CD4-positive, alpha-beta memory T cell (primary cell): ENCODE results near the gene NEURL3. TPM values are rescaled to one million over a fixed set of nuclear protein-coding genes. Genes with fewer than 3 reads are reported as not detected.
A peak's percentile ranks its signal among the peaks of the same experiment; 100 is the strongest.

Source experiments
- CTCF ChIA-PET: fragments of 350-600 bp; sonication (Branson Sonifier 250); formaldehyde crosslinking; loops from one replicate; lab custom pipeline; 2021; ENCODE audit warnings: inconsistent platforms; ENCODE audit not compliant: partially characterized antibody; lab: Charles Lee
- POLR2A ChIA-PET: fragments of 350-600 bp; sonication (Branson Sonifier 250); formaldehyde crosslinking; loops from one replicate; lab custom pipeline; 2021; ENCODE audit not compliant: partially characterized antibody; lab: Charles Lee
- DNase-seq, 5 donors: peaks; one replicate each; pipeline versions ENCODE4 v3.0.0 to v3.0.0-alpha.2; 2020 to 2022; ENCODE audit warnings: mixed read lengths in 1 of 5
- H3K27ac ChIP-seq: one replicate; pipeline ENCODE4 v1.7.0; 2013; ENCODE audit warnings: low read depth, low read length
- H3K27me3 ChIP-seq: 2 replicates; pipeline ENCODE4 v1.7.0; 2013; ENCODE audit warnings: mild to moderate bottlenecking, low read length, moderate library complexity; ENCODE audit not compliant: insufficient read depth
- H3K36me3 ChIP-seq: 2 replicates; pipeline ENCODE4 v1.7.0; 2013; ENCODE audit warnings: mild to moderate bottlenecking, low read length, moderate library complexity; ENCODE audit not compliant: insufficient read depth
- H3K4me1 ChIP-seq: 2 replicates; pipeline ENCODE4 v1.7.0; 2013; ENCODE audit warnings: mild to moderate bottlenecking, low read length, moderate library complexity; ENCODE audit not compliant: insufficient read depth
- H3K4me3 ChIP-seq, 2 donors: one replicate each; pipeline ENCODE4 v1.7.0; 2013; ENCODE audit warnings: low read length in 2 of 2, mild to moderate bottlenecking in 1 of 2
- H3K9me3 ChIP-seq, 2 donors: one replicate each; pipeline ENCODE4 v1.7.0; 2013; ENCODE audit warnings: low read length in 2 of 2, control low read depth in 1 of 2; ENCODE audit not compliant: control insufficient read depth in 1 of 2
- H3K27ac Mint-ChIP-seq, 7 donors: one replicate each; pipeline ENCODE4 v1.8.0; 2020 to 2021; ENCODE audit warnings: mixed read lengths in 7 of 7, mild to moderate bottlenecking in 6 of 7, inconsistent platforms in 3 of 7, moderate library complexity in 3 of 7
- H3K27me3 Mint-ChIP-seq, 2 donors: one replicate each; pipeline ENCODE4 v1.8.0; 2020 to 2021; ENCODE audit warnings: mixed read lengths in 2 of 2
- H3K36me3 Mint-ChIP-seq, 2 donors: one replicate each; pipeline ENCODE4 v1.8.0; 2020 to 2021; ENCODE audit warnings: mixed read lengths in 2 of 2, inconsistent platforms in 1 of 2, mild to moderate bottlenecking in 1 of 2
- H3K4me1 Mint-ChIP-seq, 4 donors: one replicate each; pipeline ENCODE4 v1.8.0; 2020 to 2021; ENCODE audit warnings: mixed read lengths in 4 of 4, mild to moderate bottlenecking in 1 of 4
- H3K4me3 Mint-ChIP-seq, 8 donors: one replicate each; pipeline ENCODE4 v1.8.0; 2020 to 2021; ENCODE audit warnings: mixed read lengths in 8 of 8, mild to moderate bottlenecking in 7 of 8, moderate library complexity in 6 of 8, inconsistent platforms in 3 of 8
- H3K9me3 Mint-ChIP-seq, 8 donors: one replicate each; pipeline ENCODE4 v1.8.0; 2020 to 2021; ENCODE audit warnings: mixed read lengths in 8 of 8, mild to moderate bottlenecking in 5 of 8, inconsistent platforms in 3 of 8, moderate library complexity in 1 of 8
- intact Hi-C: fragments of 100-400 bp; cut with micrococcal nuclease; formaldehyde crosslinking; loops from one replicate; pipeline ENCODE4 v1.15.1; 2023
- polyA plus RNA-seq, 2 donors: library from polyadenylated mRNA; unstranded; fragments of 300-500 nt; fragmentation: Illumina TruSeq; gene quantifications; one replicate each; pipeline ENCODE4 v1.2.3, GENCODE V29; 2021
- total RNA-seq, 2 experiments: library from RNA; stranded (reverse); gene quantifications; one replicate each; pipeline ENCODE4 v1.2.3, GENCODE V29; 2021

NEURL3 gene
- total and polyA plus RNA-seq, 4 experiments from 2014 or later = 0.22 TPM; not detected in 3

GRCh38 chr2:96489261-96489660, 15.9 kb downstream of the NEURL3 start:
- H3K4me3 ChIP-seq = no peak overlapping the region
- H3K9me3 Mint-ChIP-seq = peaks cover 0 to 6% (median 4%) of the 10 kb centered on the region in 8 donors
- no peak overlapping the region for H3K4me3 Mint-ChIP-seq
- H3K36me3 ChIP-seq = no peaks in the 10 kb centered on the region
- H3K27me3 ChIP-seq = no peaks in the 10 kb centered on the region
- H3K27ac ChIP-seq = no peak overlapping the region
- no peaks in the 10 kb centered on the region for H3K27me3 Mint-ChIP-seq
- peaks cover 18 to 36% (median 24%) of the 10 kb centered on the region in 4 donors for H3K4me1 Mint-ChIP-seq
- intact Hi-C loops = loop anchor here (5.0 kb wide), 1 partner anchor 48 kb away; the partner anchor contains the start of gene ARID5A
- CTCF ChIA-PET = interaction anchor here (1.6 kb wide), 1 partner anchor 222 kb away, joined by 3 read pairs; no protein-coding TSS in a partner anchor
- H3K9me3 ChIP-seq = no peaks in the 10 kb centered on the region
- peak overlapping the region in 1 of 7 donors; percentile 42 for H3K27ac Mint-ChIP-seq
- no peak for DNase-seq
- peaks cover 18% of the 10 kb centered on the region for H3K4me1 ChIP-seq
- peaks cover 0 to 2% of the 10 kb centered on the region in 2 donors for H3K36me3 Mint-ChIP-seq
- POLR2A ChIA-PET = no interaction called here

GRCh38 chr2:96486696-96487095, 18.5 kb downstream of the NEURL3 start:
- Histone ChIP-seq H3K27ac (peak overlapping the region; percentile 63), H3K4me1 (peaks cover 18% of the 10 kb centered on the region), H3K27me3 (no peaks in the 10 kb centered on the region), H3K9me3 (no peaks in the 10 kb centered on the region), H3K36me3 (no peaks in the 10 kb centered on the region), H3K4me3 (peak overlapping the region in 1 of 2 donors; percentile 58)
- POLR2A ChIA-PET = interaction anchor here (0.7 to 2.4 kb wide), 5 partner anchors 51 to 165 kb away, joined by 3 to 15 read pairs (median 4); partner anchors contain the start of gene ARID5A
- peaks cover 0 to 2% (median 0%) of the 10 kb centered on the region in 8 donors for H3K9me3 Mint-ChIP-seq
- CTCF ChIA-PET = interaction anchor here (1.0 to 1.7 kb wide), 2 partner anchors 8 to 79 kb away, joined by 3 to 8 read pairs; no protein-coding TSS in a partner anchor
- peak overlapping the region; percentile 86 to 98 (median 92) for H3K4me3 Mint-ChIP-seq
- no peak for DNase-seq
- no peaks in the 10 kb centered on the region for H3K27me3 Mint-ChIP-seq
- H3K27ac Mint-ChIP-seq = peak overlapping the region; percentile 92 to 98 (median 97)
- peaks cover 18 to 42% (median 24%) of the 10 kb centered on the region in 4 donors for H3K4me1 Mint-ChIP-seq
- H3K36me3 Mint-ChIP-seq = no peaks in the 10 kb centered on the region
- intact Hi-C loops = loop anchor here (5.0 kb wide), 1 partner anchor 51 kb away; the partner anchor contains the start of gene ARID5A

GRCh38 chr2:96485751-96486651, 19.2 kb downstream of the NEURL3 start:
- H3K27ac Mint-ChIP-seq = peak overlapping the region; percentile 92 to 98 (median 97)
- intact Hi-C loops = loop anchor here (5.0 kb wide), 1 partner anchor 51 kb away; the partner anchor contains the start of gene ARID5A
- peaks cover 18 to 42% (median 24%) of the 10 kb centered on the region in 4 donors for H3K4me1 Mint-ChIP-seq
- Histone ChIP-seq H3K4me1 (peaks cover 18% of the 10 kb centered on the region), H3K9me3 (no peaks in the 10 kb centered on the region), H3K27ac (peak overlapping the region; percentile 63), H3K27me3 (no peaks in the 10 kb centered on the region), H3K4me3 (peak overlapping the region; percentile 38 to 58), H3K36me3 (no peaks in the 10 kb centered on the region)
- H3K9me3 Mint-ChIP-seq = peaks cover 0 to 2% (median 0%) of the 10 kb centered on the region in 8 donors
- POLR2A ChIA-PET = interaction anchor here (0.7 to 2.4 kb wide), 5 partner anchors 52 to 164 kb away, joined by 3 to 15 read pairs (median 4); partner anchors contain the start of gene ARID5A
- H3K36me3 Mint-ChIP-seq = no peaks in the 10 kb centered on the region
- DNase-seq = peak; percentile 69 to 88 (median 78)
- peaks cover 0 to 1% of the 10 kb centered on the region in 2 donors for H3K27me3 Mint-ChIP-seq
- CTCF ChIA-PET = interaction anchor here (1.0 to 1.7 kb wide), 2 partner anchors 8 to 78 kb away, joined by 3 to 8 read pairs; no protein-coding TSS in a partner anchor
- H3K4me3 Mint-ChIP-seq = peak overlapping the region; percentile 86 to 98 (median 92)

GRCh38 chr2:96485350-96485749, 19.8 kb downstream of the NEURL3 start:
- POLR2A ChIA-PET = interaction anchor here (2.4 kb wide), 1 partner anchor 52 kb away, joined by 15 read pairs; the partner anchor contains the start of gene ARID5A
- CTCF ChIA-PET = no interaction called here
- Histone ChIP-seq H3K4me3 (peak overlapping the region; percentile 38 to 58), H3K36me3 (no peaks in the 10 kb centered on the region), H3K27me3 (no peaks in the 10 kb centered on the region), H3K9me3 (no peaks in the 10 kb centered on the region), H3K4me1 (peaks cover 18% of the 10 kb centered on the region), H3K27ac (peak overlapping the region; percentile 63)
- DNase-seq = no peak
- Mint-ChIP-seq H3K4me3 (peak overlapping the region in 7 of 8 donors; percentile 86 to 98 (median 92)), H3K36me3 (no peaks in the 10 kb centered on the region), H3K27me3 (peaks cover 0 to 1% of the 10 kb centered on the region in 2 donors), H3K9me3 (peaks cover 0 to 2% (median 0%) of the 10 kb centered on the region in 8 donors), H3K27ac (peak overlapping the region; percentile 92 to 98 (median 97)), H3K4me1 (peaks cover 18 to 42% (median 24%) of the 10 kb centered on the region in 4 donors)
- intact Hi-C loops = loop anchor here (5.0 kb wide), 1 partner anchor 52 kb away; the partner anchor contains the start of gene ARID5A

- Mint-ChIP-seq H3K4me3 (peak overlapping the region in 1 of 8 donors; percentile 67), H3K36me3 (no peaks in the 10 kb centered on the region), H3K27me3 (peaks cover 0 to 1% of the 10 kb centered on the region in 2 donors), H3K4me1 (peaks cover 17 to 42% (median 24%) of the 10 kb centered on the region in 4 donors), H3K9me3 (peaks cover 0 to 2% (median 0%) of the 10 kb centered on the region in 8 donors), H3K27ac (peak overlapping the region in 2 of 7 donors; percentile 38 to 98)
- no peak for DNase-seq
- ChIA-PET CTCF (interaction anchor here (0.7 to 0.8 kb wide), 2 partner anchors 77 to 279 kb away, joined by 3 read pairs; no protein-coding TSS in a partner anchor), POLR2A (no interaction called here)
- H3K27ac ChIP-seq = no peak overlapping the region
- H3K9me3 ChIP-seq = no peaks in the 10 kb centered on the region
- no peaks in the 10 kb centered on the region for H3K36me3 ChIP-seq
- H3K4me1 ChIP-seq = peaks cover 18% of the 10 kb centered on the region
- no peaks in the 10 kb centered on the region for H3K27me3 ChIP-seq
- intact Hi-C loops = no loop called here
- H3K4me3 ChIP-seq = no peak overlapping the region
These were observed 21.1 kb downstream of the NEURL3 start for GRCh38 chr2:96484091-96484490.

GRCh38 chr2:96477458-96477857, 27.7 kb downstream of the NEURL3 start:
- H3K27ac Mint-ChIP-seq = no peak overlapping the region
- no peak overlapping the region for H3K4me3 Mint-ChIP-seq
- peaks cover 0 to 3% of the 10 kb centered on the region in 2 donors for H3K27me3 Mint-ChIP-seq
- H3K9me3 Mint-ChIP-seq = no peaks in the 10 kb centered on the region
- Histone ChIP-seq H3K36me3 (no peaks in the 10 kb centered on the region), H3K4me1 (no peaks in the 10 kb centered on the region), H3K4me3 (no peak overlapping the region), H3K27ac (no peak overlapping the region), H3K9me3 (no peaks in the 10 kb centered on the region), H3K27me3 (no peaks in the 10 kb centered on the region)
- no peaks in the 10 kb centered on the region for H3K4me1 Mint-ChIP-seq
- ChIA-PET CTCF (interaction anchor here (1.3 kb wide), 1 partner anchor 361 kb away, joined by 3 read pairs; no protein-coding TSS in a partner anchor), POLR2A (no interaction called here)
- intact Hi-C loops = no loop called here
- no peaks in the 10 kb centered on the region for H3K36me3 Mint-ChIP-seq
- DNase-seq = no peak
